Posterior cingulate gyrus (tissue), 11 donors: ENCODE data around the gene HTD2.

Experiments used
- DNase-seq, 10 donors: peaks; one replicate each; pipeline versions ENCODE4 v3.0.0 to v3.0.0-alpha.2; 2020 to 2021; ENCODE audit warnings: mixed read lengths in 3 of 10
- intact Hi-C: fragments of 100-400 bp; cut with DNase I; formaldehyde crosslinking; loops from one replicate; pipeline ENCODE4 v1.15.1; 2023

HTD2 gene

DNA sequence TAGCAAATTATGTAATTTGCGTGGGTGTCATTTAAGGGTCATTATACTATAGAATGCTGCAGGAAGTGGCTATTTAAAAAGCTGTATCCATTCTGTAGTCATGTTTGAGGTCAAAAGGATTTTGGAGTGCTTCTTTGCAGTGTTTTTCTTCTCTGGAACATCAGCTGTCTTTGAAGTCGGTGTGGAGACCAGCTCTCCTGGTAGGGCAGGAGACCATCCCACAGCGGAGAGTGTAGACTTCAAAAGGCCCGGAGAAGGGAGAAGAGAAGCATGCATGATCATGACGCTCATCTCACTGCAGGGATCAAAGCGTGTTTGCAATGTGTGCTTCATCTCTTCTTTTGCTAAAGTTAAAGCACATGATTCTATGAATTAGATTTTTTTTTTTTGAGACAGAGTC, 46.3 kb downstream of the HTD2 start:
- no peak for DNase-seq

DNA sequence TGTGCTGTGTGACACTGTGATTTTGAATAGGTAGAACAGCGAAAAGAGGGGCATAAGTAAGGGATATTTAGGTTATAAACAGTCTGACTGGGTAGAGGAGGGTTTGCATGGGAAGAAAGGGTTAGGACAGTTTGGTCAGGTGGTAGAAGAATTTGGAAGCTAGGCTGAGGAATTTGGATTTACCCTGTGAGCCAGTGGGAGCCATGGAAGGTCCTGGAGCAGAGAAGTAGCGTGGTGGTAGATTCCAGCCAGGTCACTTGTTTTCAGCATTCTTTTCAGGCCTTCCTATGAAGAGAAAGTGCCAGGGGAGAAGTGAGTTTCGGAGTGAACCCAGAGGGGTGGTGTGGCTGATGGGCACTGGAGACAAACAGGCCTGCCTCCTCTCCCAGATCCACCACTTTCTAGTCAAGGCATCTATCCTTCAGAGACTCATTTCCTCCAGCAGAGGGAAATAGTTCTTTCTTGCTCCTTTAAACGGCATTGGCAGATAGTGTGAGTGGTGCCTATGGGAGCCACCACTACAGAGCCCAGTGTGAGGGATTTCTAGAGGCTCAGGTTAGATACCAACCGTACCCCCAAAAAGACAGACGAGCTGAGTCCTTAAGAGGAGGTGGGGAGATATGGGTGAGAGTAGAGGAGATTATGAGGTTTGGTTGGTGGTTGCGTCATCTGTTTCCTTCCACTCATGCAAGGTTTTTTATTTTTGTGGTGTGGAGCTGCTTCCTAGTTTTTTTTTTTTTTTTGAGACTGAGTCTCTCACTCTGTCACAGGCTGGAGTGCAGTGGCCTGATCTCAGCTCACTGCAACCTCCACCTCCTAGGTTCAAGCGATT, 47.6 kb downstream of the HTD2 start:
- intact Hi-C loops: no loop called here
- DNase-seq: no peak

More for the DNA sequence above, 46.3 kb downstream of the HTD2 start:
- intact Hi-C loops: no loop called here

DNA sequence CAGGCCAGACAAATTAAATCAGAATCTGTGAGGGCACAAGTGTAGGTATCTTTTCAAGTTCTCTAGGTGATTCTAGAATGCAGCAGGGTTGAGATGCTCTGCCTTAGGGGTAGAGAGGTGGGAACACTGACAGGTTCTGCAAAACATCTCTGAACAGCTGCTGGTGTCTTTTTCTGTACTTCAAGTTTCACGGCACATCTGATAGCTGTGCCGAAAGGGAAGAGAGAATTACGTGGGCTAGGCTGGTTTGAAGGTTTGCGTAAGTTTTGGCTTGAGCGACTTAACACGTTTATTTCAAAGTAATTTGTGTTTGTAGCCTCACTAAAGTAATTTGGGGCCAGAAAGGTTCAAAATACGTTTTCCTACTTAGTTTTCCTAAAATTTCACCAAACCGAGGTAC, 48.9 kb downstream of the HTD2 start:
- intact Hi-C loops: no loop called here
- DNase-seq: no peak

DNA sequence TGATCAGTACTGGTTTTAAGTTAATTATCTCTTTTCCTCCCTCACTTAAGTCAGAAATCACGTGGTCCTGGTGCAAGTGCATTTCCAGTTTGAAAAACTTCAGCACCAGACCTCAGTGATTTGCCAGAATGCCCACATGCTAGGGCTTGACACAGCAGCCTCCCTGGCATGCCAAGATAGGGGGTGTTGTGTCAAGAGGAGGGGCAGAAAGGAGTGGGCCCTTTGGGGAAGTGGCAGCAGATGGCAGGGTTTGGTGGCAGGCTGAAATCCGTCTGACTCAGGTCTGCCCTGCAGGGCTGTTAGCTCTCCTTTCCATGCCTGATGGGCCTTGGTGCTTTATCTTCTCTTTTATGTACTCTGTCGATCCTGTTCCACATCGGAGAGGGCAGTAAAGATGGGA, 49.7 kb downstream of the HTD2 start:
- DNase-seq: peak in 1 of 10 donors; percentile 68
- intact Hi-C loops: no loop called here

DNA sequence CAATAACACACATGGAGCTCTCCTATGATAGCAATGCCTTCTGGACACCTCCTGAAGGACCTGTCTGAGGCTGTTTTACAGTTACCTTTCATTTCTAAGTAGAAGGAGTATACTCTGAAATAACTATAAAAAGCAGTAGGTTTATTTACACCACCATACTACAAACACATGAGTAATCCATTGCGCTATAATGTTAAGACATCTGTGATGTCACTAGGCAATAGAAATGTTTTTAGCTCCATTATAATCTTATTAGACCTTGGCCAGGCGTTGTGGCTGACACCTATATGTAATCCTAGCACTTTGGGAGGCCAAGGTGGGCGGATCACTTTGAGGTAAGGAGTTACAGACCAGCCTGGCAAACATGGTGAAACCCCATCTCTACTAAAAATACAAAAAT, 51.1 kb downstream of the HTD2 start:
- intact Hi-C loops: no loop called here
- no peak for DNase-seq

DNA sequence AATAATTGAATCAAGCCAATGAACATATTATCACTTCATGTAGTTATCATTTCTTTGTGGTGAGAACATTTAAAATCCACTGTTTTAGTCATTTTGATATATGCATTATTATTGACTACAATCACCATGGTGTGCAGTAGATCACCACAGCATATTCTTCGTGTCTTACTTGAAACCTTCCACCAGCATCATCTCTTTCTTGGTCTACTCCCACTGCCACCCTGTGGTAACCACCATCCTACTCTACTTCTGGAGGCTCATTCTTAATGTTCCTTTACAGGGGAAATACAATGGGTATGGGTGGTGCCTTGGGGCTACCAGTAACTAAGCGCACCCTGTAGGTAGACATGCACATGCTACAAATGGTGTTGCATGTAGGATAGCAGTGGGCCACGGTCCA, 51.8 kb downstream of the HTD2 start:
- DNase-seq: no peak
- intact Hi-C loops: no loop called here

DNA sequence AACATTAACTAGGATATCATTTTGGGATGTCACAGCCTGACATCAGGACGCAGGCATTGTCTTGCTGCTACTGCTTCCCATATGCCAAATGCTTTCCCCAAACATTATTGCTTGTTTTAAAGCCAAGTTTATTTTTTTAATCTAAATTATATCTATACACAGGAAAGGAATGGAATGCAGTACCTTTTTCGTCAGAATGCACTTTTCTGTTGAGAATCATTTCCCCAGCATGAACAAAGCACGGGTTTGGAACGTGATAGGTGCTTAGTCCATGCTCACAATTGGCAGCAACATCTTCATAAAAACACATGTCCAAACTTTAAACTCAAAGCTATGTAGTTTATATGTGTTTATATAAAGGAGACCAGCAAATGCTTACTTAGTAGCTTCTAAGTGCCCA, 52.5 kb downstream of the HTD2 start:
- DNase-seq: no peak
- intact Hi-C loops: no loop called here

DNA sequence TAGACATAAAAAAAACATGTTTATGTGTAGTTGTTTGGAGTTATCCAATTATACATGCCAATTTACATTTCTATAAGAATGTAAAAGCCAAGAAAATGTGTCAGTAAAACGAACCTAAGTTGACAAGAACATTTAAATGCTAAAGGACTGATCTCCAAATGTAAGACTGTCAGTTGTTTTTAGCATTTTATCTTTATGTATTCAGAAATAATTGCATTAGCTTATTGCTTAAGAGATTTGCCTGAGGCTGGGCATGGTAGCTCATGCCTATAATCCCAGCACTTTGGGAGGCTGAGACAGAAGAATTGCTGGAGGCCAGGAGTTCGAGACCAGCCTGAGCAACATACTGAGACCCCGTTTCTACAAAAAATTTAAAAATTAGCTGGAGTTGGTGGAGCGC, 53.3 kb downstream of the HTD2 start:
- DNase-seq: no peak

DNA sequence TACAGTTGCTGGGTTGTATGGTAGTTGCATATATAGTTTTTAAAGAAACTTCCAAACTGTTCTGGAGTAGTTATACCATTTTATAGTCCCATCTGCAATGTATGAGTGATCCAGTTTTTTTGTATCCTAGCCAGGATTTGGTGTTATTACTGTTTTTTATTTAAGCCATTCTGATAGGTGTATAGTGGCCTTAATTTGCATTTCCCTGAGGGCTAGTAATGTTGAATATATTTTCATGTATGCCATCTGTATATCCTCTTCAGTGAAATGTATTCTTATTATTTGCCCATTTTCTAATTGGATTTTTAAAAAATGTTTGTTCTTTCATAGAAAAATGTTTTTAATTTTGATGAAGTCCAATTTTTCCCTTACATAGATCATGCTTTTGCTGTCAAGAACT, 55.5 kb downstream of the HTD2 start:
- intact Hi-C loops: no loop called here

More for the DNA sequence above, 53.3 kb downstream of the HTD2 start:
- intact Hi-C loops: no loop called here

DNA sequence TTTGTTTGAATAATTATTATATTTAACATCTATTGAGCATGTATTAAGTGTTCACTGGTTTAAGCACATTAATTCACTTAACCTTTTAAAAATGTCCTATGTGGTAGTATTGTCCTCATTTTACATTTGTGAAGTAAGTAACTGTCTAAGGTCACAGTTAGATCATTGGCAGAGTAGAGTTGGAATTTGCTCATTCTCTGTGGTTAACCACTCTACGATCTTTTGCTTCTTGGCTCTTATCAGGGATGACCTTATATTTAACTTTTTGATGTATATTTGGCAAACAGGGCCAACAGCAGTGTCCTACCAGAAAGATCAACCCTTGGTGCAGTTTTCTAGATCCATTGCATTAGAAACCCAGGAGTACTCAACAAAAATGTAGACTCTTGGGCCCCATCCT, 60.4 kb downstream of the HTD2 start:
- DNase-seq: no peak
- intact Hi-C loops: no loop called here

More for the DNA sequence above, 55.5 kb downstream of the HTD2 start:
- no peak for DNase-seq

DNA sequence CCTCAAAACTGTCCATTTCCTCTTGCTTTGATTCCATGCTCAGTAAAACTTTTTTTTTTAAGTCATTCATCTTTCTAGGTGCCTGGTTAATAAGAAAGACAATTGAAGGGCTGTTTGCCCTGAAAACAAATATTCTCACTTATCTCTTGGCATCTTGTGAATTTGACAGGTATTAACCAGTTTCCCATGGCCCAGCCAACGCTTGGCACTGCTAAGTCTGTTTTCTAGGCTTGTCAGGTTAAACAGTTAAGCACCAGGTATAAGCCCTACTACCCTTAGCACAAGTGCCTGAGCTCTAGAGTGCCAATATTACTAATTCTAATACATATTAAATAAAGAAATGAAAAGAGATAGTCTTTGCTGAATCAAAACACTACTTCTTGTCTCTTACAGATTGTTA, 62.7 kb downstream of the HTD2 start:
- DNase-seq: no peak
- intact Hi-C loops: no loop called here
